COR-L47 (cell line): ENCODE data around the gene VCL.
"Not testable (repeated sequence)": the region's sequence is repeated elsewhere in the genome, so short reads cannot be mapped to it uniquely, and the experiment has no call there.

Experiments used
- DNase-seq: peaks from one replicate; lab custom pipeline; 2025; lab: John Stamatoyannopoulos, UW

Gene VCL

GRCh38 chr10:73997787-73998622 is at the start of gene VCL:
Gene VCL (plus strand): TSS chr10:73998116. CDS start chr10:73998208, 92 bp downstream.
- peak; percentile 90 for DNase-seq

GRCh38 chr10:73948947-73949633 is 48.8 kb upstream of the VCL start:
- no peak for DNase-seq

- DNase-seq, result no peak
Observed at GRCh38 chr10:73950155-73950948, 47.6 kb upstream of the VCL start.

- DNase-seq, result no peak
Observed at GRCh38 chr10:73953665-73954064, 44.3 kb upstream of the VCL start.

- DNase-seq, result no peak
Observed at GRCh38 chr10:73954737-73955136, 43.2 kb upstream of the VCL start.

- DNase-seq, result no peak
Observed at GRCh38 chr10:73955719-73956118, 42.2 kb upstream of the VCL start.

GRCh38 chr10:73956476-73957359 is 41.2 kb upstream of the VCL start:
- DNase-seq, result no peak

GRCh38 chr10:73959484-73960243 is 38.3 kb upstream of the VCL start:
- no peak for DNase-seq

GRCh38 chr10:73962386-73962785 is 35.5 kb upstream of the VCL start:
- no peak for DNase-seq

GRCh38 chr10:73963533-73963932 is 34.4 kb upstream of the VCL start:
- DNase-seq, result not testable (repeated sequence)

GRCh38 chr10:73964743-73965142 is 33.2 kb upstream of the VCL start:
- DNase-seq, result no peak

GRCh38 chr10:73965267-73965889 is 32.5 kb upstream of the VCL start:
- not testable (repeated sequence) for DNase-seq

GRCh38 chr10:73965890-73966768 is 31.8 kb upstream of the VCL start:
- DNase-seq, result peak; percentile 2

- no peak for DNase-seq
Observed at GRCh38 chr10:73967022-73967429, 30.9 kb upstream of the VCL start.

GRCh38 chr10:73967544-73967943 is 30.4 kb upstream of the VCL start:
- DNase-seq, result no peak

GRCh38 chr10:73968098-73968521 is 29.8 kb upstream of the VCL start:
- no peak for DNase-seq

- DNase-seq, result no peak
Observed at GRCh38 chr10:73969224-73969841, 28.6 kb upstream of the VCL start.

- DNase-seq, result no peak
Observed at GRCh38 chr10:73970845-73971244, 27.1 kb upstream of the VCL start.
